Astrocyte of the cerebellum (primary cell): ENCODE data around the gene CUX1.
A peak's percentile ranks its signal among the peaks of the same experiment; 100 is the strongest.

Experiments used
- DNase-seq: peaks from one replicate; pipeline ENCODE4 v3.0.0-alpha.2; 2011; ENCODE audit warnings: low read depth
- H3K4me3 ChIP-seq: 2 replicates; pipeline ENCODE4 v1.5.1; 2011; ENCODE audit warnings: mild to moderate bottlenecking, low read depth, low read length, moderate library complexity
- in situ Hi-C: cut with HindIII; loops from 2 replicates; pipeline ENCODE4 v1.10.0; 2017; ENCODE audit warnings: low sequenced_read_pairs
- TF ChIP-seq, protein P1 (sequence below): IDR thresholded peaks from 2 replicates; pipeline ENCODE4 v1.5.1; 2012; ENCODE audit warnings: low read length, low read depth, moderate library complexity, mild to moderate bottlenecking; ENCODE audit errors: missing control alignments

The CUX1 gene

DNA sequence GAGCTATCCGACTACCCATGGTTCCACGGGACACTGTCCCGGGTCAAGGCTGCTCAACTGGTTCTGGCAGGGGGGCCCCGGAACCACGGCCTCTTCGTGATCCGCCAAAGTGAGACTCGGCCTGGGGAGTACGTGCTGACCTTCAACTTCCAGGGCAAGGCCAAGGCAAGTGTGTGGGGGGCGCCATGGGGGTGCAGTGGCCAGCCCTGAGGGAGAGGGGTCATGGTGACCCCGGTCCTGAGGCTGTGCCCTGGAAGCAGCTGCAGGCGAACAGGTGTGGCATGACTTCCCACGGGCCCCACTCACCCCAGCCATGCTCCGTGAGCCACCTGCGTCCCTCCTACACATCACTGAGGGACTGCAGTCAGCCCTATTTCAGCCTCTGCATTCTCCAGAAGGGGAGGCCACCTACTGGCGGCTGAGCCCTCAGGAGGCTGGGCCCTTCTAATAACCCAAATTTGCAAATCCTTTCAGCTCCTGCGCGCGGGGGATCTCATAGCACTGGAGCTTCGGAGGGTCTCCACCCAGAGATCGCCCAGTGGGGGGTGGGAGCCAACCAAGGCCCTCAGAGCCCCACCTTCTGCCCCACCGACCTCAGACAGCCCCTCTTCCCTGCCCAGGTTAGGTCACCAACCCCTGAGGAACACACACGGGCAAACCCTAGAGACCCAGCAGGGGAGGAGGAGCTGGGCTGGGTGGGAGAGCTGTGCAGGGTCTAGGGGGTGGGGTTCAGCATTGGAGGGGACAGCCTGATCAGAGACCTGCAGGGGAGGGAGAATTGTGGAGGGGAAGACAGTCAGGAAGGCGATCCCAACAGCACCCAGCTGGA lies 500.0 kb downstream of the CUX1 start:
- no peak for DNase-seq
- in situ Hi-C loops = no loop called here
- H3K4me3 ChIP-seq = no peak overlapping the region
- TF ChIP-seq, protein P1, sequence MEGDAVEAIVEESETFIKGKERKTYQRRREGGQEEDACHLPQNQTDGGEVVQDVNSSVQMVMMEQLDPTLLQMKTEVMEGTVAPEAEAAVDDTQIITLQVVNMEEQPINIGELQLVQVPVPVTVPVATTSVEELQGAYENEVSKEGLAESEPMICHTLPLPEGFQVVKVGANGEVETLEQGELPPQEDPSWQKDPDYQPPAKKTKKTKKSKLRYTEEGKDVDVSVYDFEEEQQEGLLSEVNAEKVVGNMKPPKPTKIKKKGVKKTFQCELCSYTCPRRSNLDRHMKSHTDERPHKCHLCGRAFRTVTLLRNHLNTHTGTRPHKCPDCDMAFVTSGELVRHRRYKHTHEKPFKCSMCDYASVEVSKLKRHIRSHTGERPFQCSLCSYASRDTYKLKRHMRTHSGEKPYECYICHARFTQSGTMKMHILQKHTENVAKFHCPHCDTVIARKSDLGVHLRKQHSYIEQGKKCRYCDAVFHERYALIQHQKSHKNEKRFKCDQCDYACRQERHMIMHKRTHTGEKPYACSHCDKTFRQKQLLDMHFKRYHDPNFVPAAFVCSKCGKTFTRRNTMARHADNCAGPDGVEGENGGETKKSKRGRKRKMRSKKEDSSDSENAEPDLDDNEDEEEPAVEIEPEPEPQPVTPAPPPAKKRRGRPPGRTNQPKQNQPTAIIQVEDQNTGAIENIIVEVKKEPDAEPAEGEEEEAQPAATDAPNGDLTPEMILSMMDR = peak; percentile 8

DNA sequence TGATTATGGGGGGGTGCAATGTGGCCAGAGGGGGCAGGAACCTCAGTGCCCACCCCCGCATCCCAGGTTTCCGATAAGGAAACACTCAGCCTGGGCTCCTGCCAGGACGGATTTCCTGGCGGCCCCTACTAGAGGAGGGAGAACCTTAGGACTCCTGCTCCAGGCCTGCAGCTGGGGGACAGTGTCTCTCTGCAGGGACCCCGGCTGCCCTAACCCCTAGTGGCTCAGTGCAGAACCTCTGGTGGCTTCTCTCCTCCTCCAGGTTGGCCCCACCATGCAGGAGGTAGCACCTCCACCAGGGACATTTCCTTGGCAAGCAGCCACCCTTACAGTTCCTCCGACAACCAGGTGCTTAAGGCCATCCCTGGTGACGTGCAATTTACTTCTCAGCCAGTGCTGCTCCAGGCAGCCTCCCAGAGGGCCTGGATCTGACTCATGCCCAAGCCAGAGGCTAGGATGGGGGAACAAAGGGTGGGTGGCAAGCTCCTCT lies 501.1 kb downstream of the CUX1 start:
- H3K4me3 ChIP-seq = no peak overlapping the region
- TF ChIP-seq, protein P1 = no peak
- DNase-seq = no peak
- in situ Hi-C loops = no loop called here

DNA sequence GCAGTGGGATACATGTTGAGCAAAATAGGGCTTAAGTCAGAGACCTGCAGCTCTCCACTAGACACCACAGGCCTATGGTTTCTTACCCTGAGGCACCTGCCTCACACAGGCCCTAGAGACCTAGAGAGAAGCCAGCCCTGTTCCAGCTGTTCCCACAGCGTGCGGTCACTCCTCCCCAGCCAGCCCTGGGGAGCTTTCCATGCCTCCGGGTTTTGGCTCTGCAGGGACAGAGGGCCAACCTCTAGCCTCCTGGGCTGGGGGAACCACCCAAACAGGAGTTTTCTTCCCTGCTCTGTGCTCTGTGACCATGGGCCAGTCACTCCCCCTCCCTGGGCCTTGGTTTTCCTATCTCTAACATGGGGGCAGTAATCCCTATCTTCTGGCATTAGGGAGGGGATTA lies 502.2 kb downstream of the CUX1 start:
- H3K4me3 ChIP-seq = no peak overlapping the region
- no peak for DNase-seq
- TF ChIP-seq, protein P1 = no peak
- in situ Hi-C loops = no loop called here

DNA sequence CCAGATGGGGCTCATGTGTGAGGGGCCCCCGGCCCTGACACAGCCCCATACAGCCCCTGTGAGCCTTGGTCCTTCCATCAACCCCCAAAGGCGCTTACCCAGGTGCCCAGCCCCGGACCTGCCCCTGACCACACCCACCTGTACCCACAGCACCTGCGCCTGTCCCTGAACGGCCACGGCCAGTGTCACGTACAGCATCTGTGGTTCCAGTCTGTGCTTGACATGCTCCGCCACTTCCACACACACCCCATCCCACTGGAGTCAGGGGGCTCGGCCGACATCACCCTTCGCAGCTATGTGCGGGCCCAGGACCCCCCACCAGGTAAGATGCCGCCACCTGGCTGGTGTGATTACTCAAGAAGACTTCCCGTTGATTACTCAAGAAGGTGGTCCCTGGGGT lies 502.8 kb downstream of the CUX1 start:
- TF ChIP-seq, protein P1 = no peak
- no peak overlapping the region for H3K4me3 ChIP-seq
- in situ Hi-C loops = no loop called here
- no peak for DNase-seq

DNA sequence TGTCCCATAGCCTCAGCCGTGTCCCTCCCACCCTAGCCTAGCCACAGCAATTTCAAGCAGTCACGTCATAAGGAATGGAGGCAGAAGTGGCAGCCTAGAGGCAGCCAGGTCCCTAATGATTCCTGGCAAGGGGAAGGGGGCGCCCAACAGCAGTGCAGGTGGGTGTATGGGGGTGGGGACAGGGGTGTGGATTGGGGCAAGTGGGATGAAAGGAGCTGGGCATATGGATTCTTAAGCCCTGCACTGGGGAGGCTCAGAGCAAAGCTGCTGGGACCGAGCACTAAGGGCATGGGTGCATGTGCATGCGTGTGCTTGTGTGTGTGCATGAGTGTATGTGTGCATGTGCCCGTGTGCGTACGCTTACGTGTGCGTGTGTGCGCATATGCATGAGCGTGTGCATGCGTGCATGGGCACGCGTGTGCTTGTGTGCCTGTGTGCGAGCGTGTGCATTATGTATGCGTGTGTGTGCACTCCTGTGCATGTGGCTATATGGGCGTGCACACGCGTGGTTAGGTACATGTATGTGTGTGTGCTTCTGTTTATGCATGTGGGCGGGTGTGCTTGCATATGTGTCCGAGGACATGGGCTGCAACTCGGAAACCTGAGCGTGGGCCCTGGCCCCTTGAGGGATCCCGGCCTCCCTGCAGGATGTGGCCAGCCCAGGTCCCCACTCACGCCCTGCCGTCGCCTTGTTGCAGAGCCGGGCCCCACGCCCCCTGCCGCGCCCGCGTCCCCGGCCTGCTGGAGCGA lies 503.4 kb downstream of the CUX1 start:
- in situ Hi-C loops = no loop called here
- TF ChIP-seq, protein P1 = no peak
- no peak overlapping the region for H3K4me3 ChIP-seq
- no peak for DNase-seq

DNA sequence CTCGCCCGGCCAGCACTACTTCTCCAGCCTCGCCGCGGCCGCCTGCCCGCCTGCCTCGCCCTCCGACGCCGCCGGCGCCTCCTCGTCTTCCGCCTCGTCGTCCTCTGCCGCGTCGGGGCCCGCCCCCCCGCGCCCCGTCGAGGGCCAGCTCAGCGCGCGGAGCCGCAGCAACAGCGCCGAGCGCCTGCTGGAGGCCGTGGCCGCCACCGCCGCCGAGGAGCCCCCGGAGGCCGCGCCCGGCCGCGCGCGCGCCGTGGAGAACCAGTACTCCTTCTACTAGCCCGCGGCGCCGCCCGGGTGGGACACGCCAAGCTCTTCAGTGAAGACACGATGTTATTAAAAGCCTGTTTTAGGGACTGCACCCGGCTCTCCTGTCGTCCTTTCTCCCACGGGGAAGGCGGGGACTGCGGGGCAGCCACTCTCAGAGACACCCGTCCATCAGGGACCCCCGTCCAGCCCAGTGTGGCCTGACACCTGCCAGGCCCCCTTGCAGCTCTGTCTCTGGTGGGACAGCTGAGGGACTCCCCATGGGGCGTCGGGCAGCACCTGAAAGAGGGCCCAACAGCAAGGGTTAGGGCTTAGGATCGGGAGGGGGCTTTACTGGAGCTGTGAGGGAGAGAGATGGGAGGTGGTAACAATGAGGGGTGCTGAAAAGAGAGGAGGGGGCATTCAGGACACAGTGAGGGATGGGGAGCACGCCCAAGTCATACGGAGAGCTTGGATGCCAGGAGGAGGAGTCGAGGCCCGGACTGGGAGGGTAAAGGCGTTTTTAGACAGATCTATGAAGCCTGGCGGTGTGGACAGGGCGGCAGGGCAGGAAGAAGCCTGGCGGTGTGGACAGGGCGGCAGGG lies 504.1 kb downstream of the CUX1 start:
- DNase-seq = no peak
- H3K4me3 ChIP-seq = no peak overlapping the region
- TF ChIP-seq, protein P1 = no peak
- in situ Hi-C loops = no loop called here
